HepG2 (cell line): ENCODE results near the gene IZUMO4. TPM values are rescaled to one million over a fixed set of nuclear protein-coding genes. Genes with fewer than 3 reads are reported as not detected.
A peak's percentile ranks its signal among the peaks of the same experiment; 100 is the strongest.

Experiments
- ATAC-seq: fragments of 200-7000 bp; cut with Tn5 transposase; 3 replicates; pipeline ENCODE4 v1.9.1; 2020; ENCODE audit warnings: mild to moderate bottlenecking, moderate library complexity
- BruUV-seq: library from RNA; stranded (reverse); fragments of 400-500 nt; replicated peaks from 2 replicates; lab custom pipeline; 2021; lab: Mats Ljungman, UMichigan
- CTCF ChIA-PET: fragments of 300-600 bp; formaldehyde crosslinking; extraction: SDS; loops from one replicate; lab custom pipeline; 2021; ENCODE audit warnings: low total read pairs, inconsistent platforms, low intra/inter-chr PET ratio; lab: Yijun Ruan, JAX
- POLR2A ChIA-PET: fragments of 350-600 bp; sonication (Branson Sonifier 250); formaldehyde crosslinking; loops from one replicate; lab custom pipeline; 2020; ENCODE audit warnings: antibody characterized with exemption, inconsistent platforms; lab: Yijun Ruan, JAX
- DNase-seq: peaks from one replicate; pipeline ENCODE4 v3.0.0-alpha.2; 2015; ENCODE audit warnings: low spot score
- FAIRE-seq: peaks from 3 replicates; lab custom pipeline; 2011; peaks lifted over from hg19 to GRCh38; lab: Jason Lieb, UNC
- H2AFZ ChIP-seq: one replicate; pipeline ENCODE4 v1.6.1; 2011; ENCODE audit warnings: low read length, inconsistent platforms
- H3K27ac ChIP-seq: fragments of 300-600 bp; 3 replicates; pipeline ENCODE4 v1.8.0; 2011; ENCODE audit warnings: mixed run types, mild to moderate bottlenecking, mixed read lengths, low read length, inconsistent platforms; ENCODE audit not compliant: insufficient read depth; ENCODE audit errors: extremely low read length
- H3K27me3 ChIP-seq, 2 experiments: fragments of 200-600 bp in 1 of 2; 2 replicates in 1 of 2; 3 replicates in 1 of 2; pipeline versions ENCODE4 v1.6.0 to v1.8.0; 2011; ENCODE audit warnings: low read length in 2 of 2, mild to moderate bottlenecking in 2 of 2, moderate library complexity in 2 of 2, inconsistent platforms in 1 of 2; ENCODE audit not compliant: insufficient read depth in 2 of 2, control insufficient read depth in 1 of 2
- H3K36me3 ChIP-seq, 2 experiments: fragments of 200-600 bp in 1 of 2; replicated peaks in 1 of 2; 2 replicates in 1 of 2; 3 replicates in 1 of 2; pipeline versions ENCODE4 v1.5.1 to v1.8.0; 2011; ENCODE audit warnings: low read length in 2 of 2, inconsistent platforms in 1 of 2; ENCODE audit not compliant: insufficient read depth in 2 of 2, control insufficient read depth in 1 of 2
- H3K4me1 ChIP-seq: 2 replicates; pipeline ENCODE4 v1.5.1; 2012; ENCODE audit warnings: low read length, inconsistent platforms; ENCODE audit not compliant: insufficient read depth
- H3K4me2 ChIP-seq: 2 replicates; pipeline ENCODE4 v1.6.0; 2011; ENCODE audit warnings: low read depth, low read length, inconsistent platforms
- H3K4me3 ChIP-seq, 3 experiments: fragments of 200-600 bp in 1 of 3; sonication (generic), shearing (Covaris generic) in 1 of 3; replicated peaks in 1 of 3; 2 replicates each; pipeline ENCODE4 v1.5.1; 2011 to 2016; ENCODE audit warnings: low read length in 3 of 3, inconsistent platforms in 2 of 3, low read depth in 2 of 3, mild to moderate bottlenecking in 2 of 3, control low read depth in 1 of 3, mixed read lengths in 1 of 3; ENCODE audit not compliant: insufficient read depth in 1 of 3
- H3K79me2 ChIP-seq: one replicate; pipeline ENCODE4 v1.6.1; 2011; ENCODE audit warnings: low read length, inconsistent platforms; ENCODE audit not compliant: insufficient read depth
- H3K9ac ChIP-seq: 2 replicates; pipeline ENCODE4 v1.6.0; 2011; ENCODE audit warnings: mild to moderate bottlenecking, low read depth, low read length, inconsistent platforms; ENCODE audit not compliant: insufficient read depth
- H3K9me3 ChIP-seq: 2 replicates; pipeline ENCODE4 v1.5.1; 2012; ENCODE audit warnings: mild to moderate bottlenecking, low read length
- H4K20me1 ChIP-seq: 2 replicates; pipeline ENCODE4 v1.6.0; 2011; ENCODE audit warnings: inconsistent platforms, mild to moderate bottlenecking, low read length, moderate library complexity; ENCODE audit not compliant: insufficient read depth
- ARID3A ChIP-seq: IDR thresholded peaks from 2 replicates; pipeline ENCODE4 v1.6.1; 2012; ENCODE audit warnings: low read depth, low read length, improper control_type of control experiment
- GZF1 ChIP-seq: sonication (generic); formaldehyde crosslinking; IDR thresholded peaks from 2 replicates; pipeline ENCODE4 v1.5.1; 2020; ENCODE audit warnings: mild to moderate bottlenecking, missing genetic modification reagents
- SIX1 ChIP-seq: sonication (generic); formaldehyde crosslinking; IDR thresholded peaks from 2 replicates; pipeline ENCODE4 v1.4.0; 2020; ENCODE audit warnings: missing genetic modification reagents, borderline replicate concordance
- TEAD3 ChIP-seq: optimal IDR thresholded peaks from 2 replicates; pipeline ENCODE3; 2016; ENCODE audit warnings: borderline replicate concordance
- ZBTB2 ChIP-seq: sonication (generic); formaldehyde crosslinking; IDR thresholded peaks from 2 replicates; pipeline ENCODE4 v1.8.0; 2022; ENCODE audit warnings: low read depth, missing genetic modification reagents
- ZFP82 ChIP-seq: sonication (generic); formaldehyde crosslinking; IDR thresholded peaks from 2 replicates; pipeline ENCODE4 v1.5.1; 2020; ENCODE audit warnings: mild to moderate bottlenecking, missing genetic modification reagents, borderline replicate concordance
- ZNF446 ChIP-seq: sonication (generic); formaldehyde crosslinking; IDR thresholded peaks from 2 replicates; pipeline ENCODE4 v1.5.0; 2020; ENCODE audit warnings: mild to moderate bottlenecking, missing genetic modification reagents
- ZNF460 ChIP-seq: sonication (generic); formaldehyde crosslinking; IDR thresholded peaks from 2 replicates; pipeline ENCODE4 v1.5.1; 2020; ENCODE audit warnings: missing genetic modification reagents, mild to moderate bottlenecking, borderline replicate concordance
- ZNF687 ChIP-seq: sonication (generic); formaldehyde crosslinking; IDR thresholded peaks from 2 replicates; pipeline ENCODE4 v1.5.1; 2020; ENCODE audit warnings: mild to moderate bottlenecking, missing genetic modification reagents, moderate library complexity
- ZNF703 ChIP-seq: sonication (generic); formaldehyde crosslinking; IDR thresholded peaks from 2 replicates; pipeline ENCODE4 v1.5.1; 2020; ENCODE audit warnings: missing genetic modification reagents, mild to moderate bottlenecking, moderate library complexity, borderline replicate concordance
- WGBS: methylation state at CpG from one replicate; pipeline ENCODE4 v1.1.6; 2017; ENCODE audit warnings: low lambda C conversion rate; 5-methylcytosine and 5-hydroxymethylcytosine counted together
- in situ Hi-C: cut with HindIII; loops from 2 replicates; pipeline ENCODE4 v1.10.0; 2017; ENCODE audit warnings: low pct_unique_long_range_greater_than_20kb; ENCODE audit not compliant: extremely low pct_ligation_motif_present
- intact Hi-C: fragments of 100-400 bp; cut with micrococcal nuclease; formaldehyde crosslinking; loops from one replicate; pipeline ENCODE4 v1.10.0; 2022; ENCODE audit not compliant: unreplicated experiment
- polyA plus RNA-seq, 8 experiments: library from polyadenylated mRNA; depleted of rRNA in 3 of 8; stranded (reverse) in 7 of 8; unstranded in 1 of 8; fragments of >200 nt; fragmentation: Illumina TruSeq in 4 of 8; extraction: Trizol in 4 of 8; gene quantifications; 2 replicates each; pipeline versions ENCODE4 v1.2.1 to v1.2.3, GENCODE V29; 2011 to 2016; ENCODE audit warnings: low read depth in 4 of 8, missing spikeins in 1 of 8, mixed read lengths in 1 of 8; ENCODE audit not compliant: insufficient read depth in 1 of 8
- total RNA-seq, 5 experiments: library from RNA; depleted of rRNA; stranded (reverse); fragments of >200 nt; fragmentation: Illumina TruSeq; extraction: Trizol; gene quantifications; 2 replicates each; pipeline ENCODE4 v1.2.3, GENCODE V29; 2016; ENCODE audit warnings: low read depth in 1 of 5
- TF ChIP-seq, protein P1 (sequence below): sonication (generic); formaldehyde crosslinking; IDR thresholded peaks from 2 replicates; pipeline ENCODE4 v1.4.0; 2020; ENCODE audit warnings: missing genetic modification reagents, borderline replicate concordance

The IZUMO4 gene
- total and polyA plus RNA-seq, 2 of the 13 experiments (the other 11 are each of a cell fraction or from before 2014, with no cell fraction given): 0.77 to 3.9 TPM

GRCh38 chr19:2053601-2054389, 42.9 kb upstream of the IZUMO4 start:
- no peaks in the 10 kb centered on the region for H3K27me3 ChIP-seq
- H2AFZ ChIP-seq: no peak overlapping the region
- H3K4me3 ChIP-seq: no peak overlapping the region
- no peaks in the 10 kb centered on the region for H3K9me3 ChIP-seq
- CTCF ChIA-PET: no interaction called here
- FAIRE-seq: no peak
- WGBS: 76% methylated on average over 21 of the region's 24 CpGs
- peaks cover 19% of the 10 kb centered on the region for H3K79me2 ChIP-seq
- BruUV-seq: no TSS peak
- POLR2A ChIA-PET: interaction anchor here (1.2 to 1.3 kb wide), 2 partner anchors 11 to 38 kb away, joined by 5 to 6 read pairs; no protein-coding TSS in a partner anchor
- ATAC-seq: no peak
- H3K27ac ChIP-seq: no peak overlapping the region
- no peak overlapping the region for H3K9ac ChIP-seq
- intact Hi-C loops: no loop called here
- H3K36me3 ChIP-seq: peaks cover 0 to 2% of the 10 kb centered on the region in 2 experiments; a peak in 1 of 5 replicates
- DNase-seq: no peak
- in situ Hi-C loops: no loop called here
- no peak overlapping the region for H3K4me2 ChIP-seq
- H3K4me1 ChIP-seq: peaks cover 82% of the 10 kb centered on the region
- H4K20me1 ChIP-seq: peaks cover 17% of the 10 kb centered on the region
- TF ChIP-seq ZBTB2 (CRISPR knock-in tag) (no peak), SIX1 (no peak), ZNF687 (CRISPR knock-in tag) (peak; percentile 43), ZFP82 (CRISPR knock-in tag) (no peak), ZNF460 (CRISPR knock-in tag) (peak; percentile 24; the same call in 1 of the 2 replicates), ZNF703 (no peak), ZNF446 (CRISPR knock-in tag) (no peak), TEAD3 (CRISPR knock-in tag) (no peak), GZF1 (CRISPR knock-in tag) (no peak), ARID3A (no peak)
- TF ChIP-seq, protein P1, sequence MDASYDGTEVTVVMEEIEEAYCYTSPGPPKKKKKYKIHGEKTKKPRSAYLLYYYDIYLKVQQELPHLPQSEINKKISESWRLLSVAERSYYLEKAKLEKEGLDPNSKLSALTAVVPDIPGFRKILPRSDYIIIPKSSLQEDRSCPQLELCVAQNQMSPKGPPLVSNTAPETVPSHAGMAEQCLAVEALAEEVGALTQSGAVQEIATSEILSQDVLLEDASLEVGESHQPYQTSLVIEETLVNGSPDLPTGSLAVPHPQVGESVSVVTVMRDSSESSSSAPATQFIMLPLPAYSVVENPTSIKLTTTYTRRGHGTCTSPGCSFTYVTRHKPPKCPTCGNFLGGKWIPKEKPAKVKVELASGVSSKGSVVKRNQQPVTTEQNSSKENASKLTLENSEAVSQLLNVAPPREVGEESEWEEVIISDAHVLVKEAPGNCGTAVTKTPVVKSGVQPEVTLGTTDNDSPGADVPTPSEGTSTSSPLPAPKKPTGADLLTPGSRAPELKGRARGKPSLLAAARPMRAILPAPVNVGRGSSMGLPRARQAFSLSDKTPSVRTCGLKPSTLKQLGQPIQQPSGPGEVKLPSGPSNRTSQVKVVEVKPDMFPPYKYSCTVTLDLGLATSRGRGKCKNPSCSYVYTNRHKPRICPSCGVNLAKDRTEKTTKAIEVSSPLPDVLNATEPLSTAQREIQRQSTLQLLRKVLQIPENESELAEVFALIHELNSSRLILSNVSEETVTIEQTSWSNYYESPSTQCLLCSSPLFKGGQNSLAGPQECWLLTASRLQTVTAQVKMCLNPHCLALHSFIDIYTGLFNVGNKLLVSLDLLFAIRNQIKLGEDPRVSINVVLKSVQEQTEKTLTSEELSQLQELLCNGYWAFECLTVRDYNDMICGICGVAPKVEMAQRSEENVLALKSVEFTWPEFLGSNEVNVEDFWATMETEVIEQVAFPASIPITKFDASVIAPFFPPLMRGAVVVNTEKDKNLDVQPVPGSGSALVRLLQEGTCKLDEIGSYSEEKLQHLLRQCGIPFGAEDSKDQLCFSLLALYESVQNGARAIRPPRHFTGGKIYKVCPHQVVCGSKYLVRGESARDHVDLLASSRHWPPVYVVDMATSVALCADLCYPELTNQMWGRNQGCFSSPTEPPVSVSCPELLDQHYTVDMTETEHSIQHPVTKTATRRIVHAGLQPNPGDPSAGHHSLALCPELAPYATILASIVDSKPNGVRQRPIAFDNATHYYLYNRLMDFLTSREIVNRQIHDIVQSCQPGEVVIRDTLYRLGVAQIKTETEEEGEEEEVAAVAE (CRISPR knock-in tag): no peak
